Right cardiac atrium (tissue), 5 donors: Measurements from ENCODE around the gene GFPT1. TPM values are rescaled to one million over a fixed set of nuclear protein-coding genes. Genes with fewer than 3 reads are reported as not detected.

Experiments used
- polyA plus RNA-seq: library from polyadenylated mRNA; stranded (reverse); fragments of 200-250 nt; gene quantifications from one replicate; pipeline ENCODE4 v1.2.3, GENCODE V29; 2013
- total RNA-seq, 4 donors: library from RNA; stranded (reverse); fragmentation: NEBNext Ultra II Directional; extraction: Animal tissue kit (Norgen Biotek cat#: 25700); gene quantifications; one replicate each; pipeline ENCODE4 v1.2.1, GENCODE V29; 2021
- donor health status: healthy with polysubstance abuse.
- donor health status: DM: no; HTN: yes; CAD: no.
- donor health status: DM: no; HTN: no; CAD: no.
- donor health status: DM: no; HTN: yes; CAD: no; lungs with severe emphysema.
- donor health status: DM: yes; HTN: yes; CAD: no.

The GFPT1 gene
- total and polyA plus RNA-seq, 5 donors: 7.2 to 53.3 (median 35.5) TPM

Other genes starting within 250 kb of the GFPT1 start
- 10 to 100 TPM; 50.1 to 57.5 (median 52.4) TPM for gene NFU1, start 50.2 kb upstream of the GFPT1 start, total RNA-seq
- gene NFU1, start 50.2 kb upstream of the GFPT1 start, polyA plus RNA-seq: 62.5 TPM